NT2/D1 (cell line): ENCODE results near the gene NOCT.
A peak's percentile ranks its signal among the peaks of the same experiment; 100 is the strongest.
"Not testable (repeated sequence)": the region's sequence is repeated elsewhere in the genome, so short reads cannot be mapped to it uniquely, and the experiment has no call there.

Experiments
- DNase-seq: peaks from one replicate; pipeline ENCODE4 v3.0.0-alpha.2; 2011; ENCODE audit warnings: low read depth, low spot score
- H3K27me3 ChIP-seq: 2 replicates; pipeline ENCODE4 v1.6.0; 2011; ENCODE audit warnings: mild to moderate bottlenecking; ENCODE audit not compliant: insufficient read length, insufficient read depth
- H3K36me3 ChIP-seq: 2 replicates; pipeline ENCODE4 v1.6.1; 2011; ENCODE audit warnings: mild to moderate bottlenecking, low read length, mixed read lengths; ENCODE audit not compliant: insufficient read depth, insufficient read length
- H3K4me1 ChIP-seq: 2 replicates; pipeline ENCODE4 v1.5.1; 2011; ENCODE audit not compliant: insufficient read depth, insufficient read length
- H3K4me3 ChIP-seq: 2 replicates; pipeline ENCODE4 v1.5.1; 2011; ENCODE audit warnings: low read depth; ENCODE audit not compliant: insufficient read length
- H3K9ac ChIP-seq: 2 replicates; pipeline ENCODE4 v1.6.0; 2011; ENCODE audit warnings: low read depth; ENCODE audit not compliant: insufficient read length
- H3K9me3 ChIP-seq: 2 replicates; pipeline ENCODE4 v1.5.1; 2011; ENCODE audit warnings: mild to moderate bottlenecking, low read length; ENCODE audit not compliant: insufficient read depth
- SUZ12 ChIP-seq: IDR thresholded peaks from 2 replicates; pipeline ENCODE4 v1.6.1; 2011; ENCODE audit not compliant: insufficient read length, insufficient read depth; ENCODE audit errors: extremely low read depth
- YY1 ChIP-seq: IDR thresholded peaks from 2 replicates; pipeline ENCODE4 v1.6.1; 2011; ENCODE audit not compliant: insufficient read length, insufficient read depth
- ZNF274 ChIP-seq: IDR thresholded peaks from 2 replicates; pipeline ENCODE4 v1.6.1; 2011; ENCODE audit warnings: mild to moderate bottlenecking, low read depth, low read length

NOCT gene

DNA sequence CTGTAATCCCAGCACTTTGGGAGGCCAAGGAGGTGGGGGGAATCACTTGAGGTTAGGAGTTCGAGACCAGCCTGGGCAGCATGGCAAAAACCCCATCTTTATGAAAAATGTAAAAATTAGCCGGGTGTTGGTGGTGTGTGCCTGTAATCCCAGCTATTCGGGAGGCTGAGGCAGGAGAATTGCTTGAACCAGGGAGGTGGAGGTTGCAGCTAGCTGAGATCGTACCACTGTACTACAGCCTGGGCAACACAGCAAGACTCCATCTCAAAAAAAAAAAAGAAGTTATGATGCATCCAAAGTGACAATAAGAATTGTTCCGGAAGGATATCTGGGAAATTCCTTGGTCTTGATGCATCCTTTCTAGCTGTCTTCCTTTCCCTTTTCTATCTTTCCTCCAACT is 7.3 kb downstream of the NOCT start:
- no peak for TF ChIP-seq SUZ12
- no peak for TF ChIP-seq YY1
- TF ChIP-seq ZNF274, result no peak
- DNase-seq, result no peak
- Histone ChIP-seq H3K9me3 (no peaks in the 10 kb centered on the region), H3K9ac (no peak overlapping the region), H3K4me1 (peaks cover 4% of the 10 kb centered on the region), H3K36me3 (peaks cover 42% of the 10 kb centered on the region), H3K27me3 (no peaks in the 10 kb centered on the region), H3K4me3 (no peak overlapping the region)

DNA sequence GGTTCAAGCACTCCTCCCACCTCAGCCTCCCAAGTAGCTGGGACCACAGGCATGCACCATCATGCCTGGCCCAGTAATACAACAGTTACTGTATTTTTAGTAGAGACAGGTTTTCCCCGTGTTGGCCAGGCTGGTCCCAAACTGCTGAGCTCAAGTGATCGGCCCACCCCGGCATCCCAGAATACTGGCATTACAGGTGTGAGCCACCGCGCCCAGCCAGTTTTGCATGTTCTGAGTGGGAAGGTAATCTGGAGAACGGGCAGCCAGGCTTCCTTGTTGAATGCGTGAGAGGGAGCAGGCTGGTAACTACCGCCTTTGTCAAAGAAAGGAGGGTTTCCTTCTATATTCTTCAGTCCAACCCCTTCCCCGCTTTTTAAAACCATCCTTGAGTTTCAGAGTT is 9.1 kb downstream of the NOCT start:
- Histone ChIP-seq H3K4me1 (peaks cover 7% of the 10 kb centered on the region), H3K9me3 (no peaks in the 10 kb centered on the region), H3K27me3 (no peaks in the 10 kb centered on the region), H3K36me3 (peaks cover 39% of the 10 kb centered on the region), H3K4me3 (no peak overlapping the region), H3K9ac (no peak overlapping the region)
- TF ChIP-seq SUZ12 (no peak), ZNF274 (no peak), YY1 (no peak)
- DNase-seq, result no peak

GRCh38 chr4:139025841-139026240 is 10.3 kb downstream of the NOCT start:
- Histone ChIP-seq H3K27me3 (no peaks in the 10 kb centered on the region), H3K4me1 (peaks cover 7% of the 10 kb centered on the region), H3K36me3 (peaks cover 38% of the 10 kb centered on the region), H3K9ac (no peak overlapping the region), H3K9me3 (no peaks in the 10 kb centered on the region), H3K4me3 (no peak overlapping the region)
- TF ChIP-seq YY1, result no peak
- no peak for DNase-seq

DNA sequence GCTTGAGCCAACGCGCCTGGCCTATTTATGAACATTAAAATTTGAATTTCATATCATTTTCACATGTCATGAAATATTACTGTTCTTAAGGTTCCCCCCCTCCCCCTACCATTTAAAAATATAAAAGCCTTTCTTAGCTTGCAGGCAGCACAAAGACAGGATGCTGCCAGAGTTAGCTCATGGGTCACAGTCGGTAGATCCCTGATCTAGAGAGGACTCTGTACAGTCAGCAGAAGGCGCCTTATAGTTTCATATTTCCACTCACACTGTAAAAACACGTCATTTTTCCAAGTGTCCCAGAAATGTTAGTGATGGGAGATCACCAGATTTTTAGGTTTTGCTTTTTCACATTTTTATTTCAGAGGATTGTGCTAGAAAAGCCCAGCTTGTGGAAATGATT is 12.2 kb downstream of the NOCT start:
- H3K4me1 ChIP-seq, result peaks cover 7% of the 10 kb centered on the region
- no peak overlapping the region for H3K4me3 ChIP-seq

DNA sequence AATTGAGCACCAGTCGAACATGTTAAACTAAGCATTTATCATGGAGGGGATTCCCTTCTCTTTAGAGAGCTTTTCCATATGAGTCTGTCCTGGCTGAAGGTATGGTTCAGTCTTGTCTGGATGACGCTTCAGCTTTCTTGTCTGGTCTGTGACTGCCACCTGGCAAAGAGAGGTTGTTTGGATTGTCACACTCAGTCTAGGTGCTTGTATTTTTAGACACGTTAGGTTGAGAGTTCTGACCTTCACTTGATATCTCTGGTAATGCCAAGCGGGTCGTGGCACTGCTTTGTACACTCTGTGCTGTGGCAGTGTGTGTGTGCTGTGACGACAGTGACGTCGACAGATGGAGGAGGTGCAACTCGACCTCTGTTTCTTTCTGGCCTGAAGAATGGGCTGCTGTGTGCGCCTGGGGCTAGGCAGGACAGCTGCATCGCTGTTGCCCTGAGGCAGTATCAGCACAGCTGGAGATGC is 12.6 kb downstream of the NOCT start:
- no peak for DNase-seq
- no peak for TF ChIP-seq YY1
- TF ChIP-seq SUZ12, result no peak
- no peak for TF ChIP-seq ZNF274
- Histone ChIP-seq H3K4me1 (peaks cover 5% of the 10 kb centered on the region), H3K9ac (no peak overlapping the region), H3K36me3 (peaks cover 26% of the 10 kb centered on the region), H3K4me3 (no peak overlapping the region), H3K9me3 (no peaks in the 10 kb centered on the region), H3K27me3 (no peaks in the 10 kb centered on the region)

More for the DNA sequence above, 12.2 kb downstream of the NOCT start:
- no peak for DNase-seq
- H3K27me3 ChIP-seq, result no peaks in the 10 kb centered on the region
- no peak overlapping the region for H3K9ac ChIP-seq
- no peak for TF ChIP-seq ZNF274
- no peak for TF ChIP-seq SUZ12
- no peak for TF ChIP-seq YY1
- H3K9me3 ChIP-seq, result no peaks in the 10 kb centered on the region
- peaks cover 30% of the 10 kb centered on the region for H3K36me3 ChIP-seq

GRCh38 chr4:139029866-139030363 is 14.3 kb downstream of the NOCT start:
- peaks cover 20% of the 10 kb centered on the region for H3K36me3 ChIP-seq
- H3K27me3 ChIP-seq, H3K4me3 ChIP-seq, DNase-seq, H3K9me3 ChIP-seq, H3K4me1 ChIP-seq, H3K9ac ChIP-seq: not testable (repeated sequence)

DNA sequence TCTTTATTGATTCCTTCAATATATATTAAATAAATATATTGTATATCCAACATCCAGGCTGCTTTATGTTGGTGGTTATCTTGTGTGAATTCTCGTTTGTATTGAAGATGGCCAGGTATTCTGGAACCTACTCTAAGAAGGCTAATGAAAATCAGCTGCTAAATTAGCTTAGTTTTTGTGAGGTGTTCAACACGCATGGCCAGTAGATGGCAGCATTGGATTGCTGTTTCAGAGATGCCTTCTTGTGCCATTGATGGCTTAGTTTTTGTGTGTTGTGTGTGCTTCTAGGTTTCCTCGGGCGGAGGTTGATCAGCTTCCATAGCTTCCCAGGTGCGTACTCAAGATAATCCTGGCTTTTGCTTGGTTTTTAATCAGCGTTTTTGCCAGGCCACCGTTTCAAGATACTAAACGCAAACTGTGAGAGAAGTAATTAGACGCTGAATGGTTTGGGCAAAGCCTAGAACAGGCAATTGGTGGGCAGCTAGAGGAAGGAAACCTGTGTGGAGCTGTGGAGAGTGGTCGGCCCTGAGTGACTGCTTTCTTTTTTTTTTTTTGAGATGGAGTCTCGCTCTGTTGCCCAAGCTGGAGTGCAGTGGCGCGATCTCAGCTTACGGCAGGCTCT is 15.1 kb downstream of the NOCT start:
- peaks cover 25% of the 10 kb centered on the region for H3K36me3 ChIP-seq
- H3K9me3 ChIP-seq, result no peaks in the 10 kb centered on the region
- TF ChIP-seq SUZ12 (no peak), ZNF274 (no peak), YY1 (no peak)
- no peak overlapping the region for H3K9ac ChIP-seq
- H3K4me3 ChIP-seq, result no peak overlapping the region
- peaks cover 5% of the 10 kb centered on the region for H3K4me1 ChIP-seq
- peak; percentile 52 for DNase-seq
- no peaks in the 10 kb centered on the region for H3K27me3 ChIP-seq

GRCh38 chr4:139035650-139036049 is 20.1 kb downstream of the NOCT start:
- Histone ChIP-seq H3K4me1 (no peaks in the 10 kb centered on the region), H3K9ac (no peak overlapping the region), H3K36me3 (peaks cover 33% of the 10 kb centered on the region), H3K27me3 (no peaks in the 10 kb centered on the region), H3K4me3 (no peak overlapping the region), H3K9me3 (no peaks in the 10 kb centered on the region)
- no peak for DNase-seq
- TF ChIP-seq SUZ12, result no peak
- no peak for TF ChIP-seq YY1
- no peak for TF ChIP-seq ZNF274
